ENCODE data around the gene PTPRM. TPM values are rescaled to one million over a fixed set of nuclear protein-coding genes. Genes with fewer than 3 reads are reported as not detected.

The PTPRM gene
- total and polyA plus RNA-seq, 2 of the 8 experiments (the other 6 are each of a cell fraction or from before 2014, with no cell fraction given) = 4.1 to 7.0 TPM

DNA sequence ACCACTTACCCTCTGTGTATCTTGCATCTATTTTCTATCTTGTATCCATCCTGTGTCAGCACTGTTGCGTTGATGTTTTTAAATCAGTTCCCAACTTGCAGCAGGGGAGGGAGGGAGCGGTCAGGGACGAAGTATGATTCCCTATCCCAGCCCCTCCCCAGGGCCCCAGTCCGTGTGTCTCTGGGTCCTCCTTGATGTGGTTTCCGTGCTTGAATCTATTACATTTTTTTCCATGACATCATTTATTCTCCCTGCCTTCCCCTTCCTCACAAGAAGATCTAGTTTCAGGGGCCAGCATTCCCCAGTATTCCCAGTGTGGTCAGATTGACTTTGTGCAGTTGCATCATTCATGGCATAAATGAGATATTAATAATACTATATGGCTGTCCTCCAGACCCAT, 479.3 kb downstream of the PTPRM start:
- DNase-seq (ENCODE audit: low read depth in 1 of 2, low spot score in 2 of 2) = no peak
- H3K4ac ChIP-seq (replicated peaks; ENCODE audit: insufficient read length, low read depth, low read length) = no peak overlapping the region
- H3K79me1 ChIP-seq (ENCODE audit: low read depth, low read length) = no peaks in the 10 kb centered on the region
- H3K9ac ChIP-seq (replicated peaks in 1 of 4; ENCODE audit: extremely low read depth in 1 of 4, low read depth in 3 of 4, low read length in 3 of 4) = no peak overlapping the region
- H3K56ac ChIP-seq (replicated peaks; ENCODE audit: insufficient read length, low read depth, low read length) = no peak overlapping the region
- H3K23ac ChIP-seq (ENCODE audit: insufficient read length) = no peak overlapping the region
- H3K27ac ChIP-seq (ENCODE audit: low read depth, low read length) = no peak overlapping the region
- no peak overlapping the region for H4K8ac ChIP-seq (ENCODE audit: extremely low read depth, insufficient read depth, low read length)
- no peak overlapping the region for H3K4me3 ChIP-seq (ENCODE audit: extremely low read depth in 1 of 4, insufficient read depth in 2 of 4, low read depth in 3 of 4, low read length in 4 of 4)
- no peak overlapping the region for H4K91ac ChIP-seq (replicated peaks; ENCODE audit: insufficient read length, low read length)
- no peak overlapping the region for H4K5ac ChIP-seq (ENCODE audit: insufficient read length, low read depth, low read length)
- no peaks in the 10 kb centered on the region for H3K9me3 ChIP-seq (ENCODE audit: insufficient read depth in 2 of 2, low read depth in 1 of 2, low read length in 1 of 2)
- no peak for FAIRE-seq
- no peak overlapping the region for H3K4me2 ChIP-seq (ENCODE audit: insufficient read depth in 1 of 2, low read depth in 2 of 2, low read length in 2 of 2)
- H2BK20ac ChIP-seq (ENCODE audit: low read length) = no peak overlapping the region
- CTCF ChIA-PET (ENCODE audit: partially characterized antibody) = no interaction called here
- no peaks in the 10 kb centered on the region for H3K23me2 ChIP-seq (ENCODE audit: low read depth, low read length)
- H4K20me1 ChIP-seq (replicated peaks in 1 of 2; ENCODE audit: control insufficient read depth in 1 of 2, insufficient read depth in 2 of 2, low read length in 2 of 2) = no peaks in the 10 kb centered on the region
- H3K79me2 ChIP-seq (ENCODE audit: control insufficient read depth in 1 of 2, insufficient read depth in 2 of 2, low read length in 2 of 2) = no peaks in the 10 kb centered on the region
- 94% methylated on average over 5 of the region's 5 CpGs; no CpG with 5 or more reads in 1 of the 2 experiments for WGBS, 2 experiments (ENCODE audit: extremely low coverage in 1 of 2, insufficient coverage in 1 of 2, insufficient read length in 1 of 2, insufficient replicate concordance in 2 of 2, low coverage in 1 of 2, low lambda C conversion rate in 2 of 2, missing lambda C conversion rate in 1 of 2)
- H3K27me3 ChIP-seq (replicated peaks in 1 of 4; ENCODE audit: control insufficient read depth in 3 of 4, extremely low read depth in 1 of 4, insufficient read depth in 3 of 4, low read length in 3 of 4) = no peaks in the 10 kb centered on the region
- H3K18ac ChIP-seq (ENCODE audit: extremely low read depth, low read length) = no peak overlapping the region
- H2BK120ac ChIP-seq (replicated peaks; ENCODE audit: low read depth, low read length) = no peak overlapping the region
- H2BK5ac ChIP-seq (ENCODE audit: low read depth, low read length) = no peak overlapping the region
- no peak overlapping the region for H2BK12ac ChIP-seq (ENCODE audit: low read depth, low read length)
- H2AFZ ChIP-seq (ENCODE audit: low read length) = no peak overlapping the region
- TF ChIP-seq TAF7 (optimal IDR thresholded peaks at IDR 0.05; ENCODE audit: borderline replicate concordance, low read depth, low read length) (no peak), GABPA (IDR thresholded peaks at IDR 0.05; ENCODE audit: borderline replicate concordance, insufficient read depth, low read length) (no peak), SIRT6 (IDR thresholded peaks at IDR 0.05; ENCODE audit: low read length) (no peak), PHF8 (conservative IDR thresholded peaks at IDR 0.05; ENCODE audit: low read depth, low read length) (no peak), JUN (IDR thresholded peaks at IDR 0.05; ENCODE audit: low read depth, low read length) (no peak), GTF2F1 (IDR thresholded peaks at IDR 0.05; ENCODE audit: borderline replicate concordance, low read depth, low read length) (no peak), YY1 (IDR thresholded peaks at IDR 0.05; ENCODE audit: low read depth, low read length) (no peak), EGR1 (IDR thresholded peaks at IDR 0.05; ENCODE audit: borderline replicate concordance, low read depth, low read length) (no peak), POLR2A (IDR thresholded peaks at IDR 0.05; ENCODE audit: control extremely low read depth in 1 of 2, low read depth in 2 of 2, low read length in 2 of 2) (no peak)
- no peak overlapping the region for H2BK15ac ChIP-seq (ENCODE audit: low read length)
- POLR2A ChIA-PET (ENCODE audit: partially characterized antibody) = no interaction called here
- H3K4me1 ChIP-seq (replicated peaks in 1 of 4; ENCODE audit: control insufficient read depth in 3 of 4, insufficient read depth in 4 of 4, low read length in 3 of 4) = 0 out of 7 replicates have a peak, but pooled peaks cover 0 to 2% (median 0%) of the 10 kb centered on the region in 4 experiments
- no peak overlapping the region for H2AK5ac ChIP-seq (ENCODE audit: low read depth, low read length)
- no peaks in the 10 kb centered on the region for H3K36me3 ChIP-seq (ENCODE audit: control insufficient read depth in 2 of 4, insufficient read depth in 4 of 4, low read length in 3 of 4)
- no peak overlapping the region for H3K14ac ChIP-seq (ENCODE audit: insufficient read length)
